IgD-negative memory B cell (primary cell): ENCODE data around the gene BMP2K. TPM values are rescaled to one million over a fixed set of nuclear protein-coding genes. Genes with fewer than 3 reads are reported as not detected.
A peak's percentile ranks its signal among the peaks of the same experiment; 100 is the strongest.

Experiments
- H3K27ac Mint-ChIP-seq, 3 donors: one replicate each; pipeline ENCODE4 v1.8.0; 2020 to 2022; ENCODE audit warnings: mild to moderate bottlenecking in 3 of 3, mixed read lengths in 3 of 3, moderate library complexity in 1 of 3
- H3K27me3 Mint-ChIP-seq: one replicate; pipeline ENCODE4 v1.8.0; 2021; ENCODE audit warnings: mixed read lengths
- H3K36me3 Mint-ChIP-seq: one replicate; pipeline ENCODE4 v1.8.0; 2020; ENCODE audit warnings: mild to moderate bottlenecking, mixed read lengths
- H3K4me1 Mint-ChIP-seq, 3 donors: one replicate each; pipeline ENCODE4 v1.8.0; 2020 to 2022; ENCODE audit warnings: mixed read lengths in 3 of 3, mild to moderate bottlenecking in 1 of 3
- H3K4me3 Mint-ChIP-seq, 4 donors: one replicate each; pipeline ENCODE4 v1.8.0; 2020 to 2022; ENCODE audit warnings: mild to moderate bottlenecking in 4 of 4, mixed read lengths in 4 of 4, moderate library complexity in 3 of 4
- H3K9me3 Mint-ChIP-seq, 3 donors: one replicate each; pipeline ENCODE4 v1.8.0; 2020 to 2021; ENCODE audit warnings: mixed read lengths in 3 of 3, mild to moderate bottlenecking in 1 of 3
- polyA plus RNA-seq: library from polyadenylated mRNA; unstranded; fragments of 300-500 nt; fragmentation: Illumina TruSeq; gene quantifications from one replicate; pipeline ENCODE4 v1.2.3, GENCODE V29; 2021

Gene BMP2K
- polyA plus RNA-seq, 1 donor from 2014 or later = 24.1 TPM

DNA sequence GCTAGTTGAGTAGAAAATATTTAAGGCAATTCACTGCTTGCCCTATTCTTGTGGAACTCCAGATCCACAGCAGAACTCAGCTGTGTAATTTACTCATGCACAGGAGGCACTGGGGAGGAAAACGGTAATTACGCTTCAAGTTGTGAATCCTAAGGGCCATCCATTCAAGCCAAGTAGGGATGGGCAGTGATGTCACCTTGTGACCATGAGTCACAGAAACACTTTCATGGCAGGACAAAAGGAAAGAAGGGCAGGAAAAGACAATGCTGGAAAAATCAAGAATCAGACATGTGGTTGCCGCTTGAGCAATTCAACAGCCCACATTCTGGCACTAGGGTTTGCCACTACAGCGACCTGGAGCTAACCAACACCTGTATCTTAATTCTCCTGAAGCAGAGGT, 161.7 kb downstream of the BMP2K start:
- H3K4me1 Mint-ChIP-seq = peaks cover 25 to 27% (median 25%) of the 10 kb centered on the region in 3 donors
- H3K36me3 Mint-ChIP-seq = no peaks in the 10 kb centered on the region
- no peaks in the 10 kb centered on the region for H3K27me3 Mint-ChIP-seq
- H3K9me3 Mint-ChIP-seq = no peaks in the 10 kb centered on the region
- peak overlapping the region; percentile 13 to 100 (median 34) for H3K4me3 Mint-ChIP-seq
- no peak overlapping the region for H3K27ac Mint-ChIP-seq

GRCh38 chr4:78938474-78938867, 162.3 kb downstream of the BMP2K start:
- H3K4me3 Mint-ChIP-seq = peak overlapping the region; percentile 89 to 100 (median 96)
- no peaks in the 10 kb centered on the region for H3K36me3 Mint-ChIP-seq
- H3K4me1 Mint-ChIP-seq = peaks cover 25 to 27% (median 25%) of the 10 kb centered on the region in 3 donors
- H3K27me3 Mint-ChIP-seq = no peaks in the 10 kb centered on the region
- peak overlapping the region; percentile 7 to 98 (median 97) for H3K27ac Mint-ChIP-seq
- H3K9me3 Mint-ChIP-seq = no peaks in the 10 kb centered on the region

DNA sequence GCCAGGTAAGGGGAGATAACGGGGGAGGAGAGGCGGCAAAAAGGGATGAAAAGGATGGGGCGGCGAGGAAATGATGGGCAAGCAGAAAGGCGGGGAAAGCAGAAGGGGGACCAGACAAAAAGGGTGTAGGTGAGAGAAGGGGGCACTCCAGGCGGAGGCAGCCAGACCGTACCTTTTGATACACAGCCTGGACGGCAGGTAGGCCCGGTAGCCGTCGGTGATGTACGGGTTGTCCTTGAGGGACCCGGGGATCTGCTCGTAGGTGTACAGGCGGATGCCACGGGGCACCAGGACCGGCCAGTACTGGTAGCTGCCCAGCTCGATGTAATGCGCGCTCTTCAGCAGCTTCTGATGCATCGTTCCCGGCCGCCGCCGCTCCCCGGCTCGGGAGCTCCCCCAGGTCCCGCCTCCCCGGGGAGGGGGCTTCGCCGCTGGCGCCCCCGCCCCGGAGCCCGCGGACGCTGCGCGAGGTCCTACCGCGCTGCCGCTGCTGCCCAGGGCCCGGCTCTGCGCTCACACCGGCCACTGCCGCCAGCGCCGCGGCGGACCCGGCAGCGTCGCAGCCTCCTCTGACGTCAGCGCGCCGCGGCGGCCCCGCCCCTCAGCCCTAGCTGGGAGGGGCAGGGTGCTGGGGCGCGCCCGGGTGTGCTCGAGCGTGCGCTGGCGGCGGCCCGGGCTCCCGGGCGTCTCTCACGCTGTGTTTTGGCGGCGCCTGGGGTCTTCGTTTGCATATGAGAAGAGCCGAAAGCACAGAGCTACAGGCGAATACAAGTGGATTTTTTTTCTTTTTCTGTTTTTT, 162.9 kb downstream of the BMP2K start, which contains the start of gene PAQR3:
Gene PAQR3 (minus strand): TSS at position 571 of the 799 bp plus-strand sequence. CDS start 214 bp downstream, at position 357.
- Mint-ChIP-seq H3K4me1 (peaks cover 25 to 27% (median 25%) of the 10 kb centered on the region in 3 donors), H3K36me3 (no peaks in the 10 kb centered on the region), H3K4me3 (peak within 1 kb of the TSS; percentile 89 to 100 (median 96)), H3K27ac (peak within 1 kb of the TSS; percentile 86 to 98 (median 97)), H3K27me3 (no peaks in the 10 kb centered on the region), H3K9me3 (no peaks in the 10 kb centered on the region)

DNA sequence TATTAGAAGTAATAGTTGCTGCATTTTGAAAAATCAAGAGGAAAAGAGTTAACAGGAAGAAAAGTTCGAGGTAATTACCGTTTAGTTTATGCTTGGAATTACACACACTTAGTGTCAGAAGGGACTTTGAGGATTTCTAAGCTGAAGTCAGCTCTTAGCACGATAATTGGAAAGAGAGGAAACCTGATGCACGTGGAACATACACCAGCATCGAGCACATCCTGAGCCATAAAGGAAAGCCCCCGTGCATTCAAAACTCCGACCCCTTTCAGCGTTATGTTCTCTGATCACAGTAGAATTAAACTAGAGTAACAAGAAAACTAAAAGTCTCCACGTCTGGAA, 163.5 kb downstream of the BMP2K start:
- Mint-ChIP-seq H3K36me3 (no peaks in the 10 kb centered on the region), H3K27ac (peak overlapping the region; percentile 42 to 86 (median 73)), H3K4me3 (peak overlapping the region; percentile 79 to 95 (median 90)), H3K9me3 (no peaks in the 10 kb centered on the region), H3K27me3 (no peaks in the 10 kb centered on the region), H3K4me1 (peaks cover 22 to 26% (median 25%) of the 10 kb centered on the region in 3 donors)

DNA sequence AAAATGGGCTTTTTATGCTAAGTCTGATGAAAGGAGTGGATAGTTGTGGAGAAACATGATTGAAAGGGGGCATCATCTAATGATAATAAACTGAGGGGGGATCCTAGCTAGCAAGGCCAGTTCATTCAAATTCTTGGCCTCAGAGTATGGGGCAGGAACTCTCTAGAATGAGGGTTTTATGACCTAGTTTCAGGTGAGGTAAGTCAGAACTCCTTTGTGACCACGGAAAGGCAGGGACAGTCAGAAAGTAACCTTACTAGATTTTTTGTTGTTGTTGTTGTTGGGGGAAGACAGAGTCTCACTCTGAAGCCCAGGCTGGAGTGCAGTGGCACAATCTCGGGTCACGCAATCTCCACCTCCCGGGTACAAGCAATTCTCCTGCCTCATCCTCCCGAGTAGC, 164.6 kb downstream of the BMP2K start:
- Mint-ChIP-seq H3K27me3 (peaks cover 3% of the 10 kb centered on the region), H3K9me3 (no peaks in the 10 kb centered on the region), H3K36me3 (no peaks in the 10 kb centered on the region), H3K4me3 (peak overlapping the region in 1 of 4 donors; percentile 63), H3K4me1 (peaks cover 21 to 24% (median 23%) of the 10 kb centered on the region in 3 donors), H3K27ac (no peak overlapping the region)

DNA sequence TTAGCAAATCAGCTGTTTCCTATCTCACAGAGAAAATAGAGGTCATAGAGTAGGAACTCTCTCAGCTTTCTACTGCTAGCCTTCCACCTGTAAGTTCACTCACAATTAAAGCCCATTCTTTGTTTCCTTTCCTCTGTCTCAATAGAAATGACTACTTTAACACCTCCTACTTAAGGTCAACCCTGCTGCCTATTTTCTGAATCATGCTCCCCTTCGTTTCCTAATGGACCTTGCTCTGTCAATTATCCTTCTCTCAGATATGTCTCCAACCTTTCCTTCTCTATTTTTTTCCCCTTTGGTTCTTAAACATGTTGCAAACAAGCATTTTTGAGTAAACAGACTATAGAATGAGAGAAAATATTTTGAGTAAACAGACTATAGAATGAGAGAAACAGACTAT, 168.2 kb downstream of the BMP2K start:
- Mint-ChIP-seq H3K9me3 (peaks cover 0 to 4% (median 0%) of the 10 kb centered on the region in 3 donors), H3K27me3 (peaks cover 18% of the 10 kb centered on the region), H3K4me3 (peak overlapping the region in 1 of 4 donors; percentile 47), H3K36me3 (no peaks in the 10 kb centered on the region), H3K27ac (no peak overlapping the region), H3K4me1 (peaks cover 7% of the 10 kb centered on the region in 3 donors)

DNA sequence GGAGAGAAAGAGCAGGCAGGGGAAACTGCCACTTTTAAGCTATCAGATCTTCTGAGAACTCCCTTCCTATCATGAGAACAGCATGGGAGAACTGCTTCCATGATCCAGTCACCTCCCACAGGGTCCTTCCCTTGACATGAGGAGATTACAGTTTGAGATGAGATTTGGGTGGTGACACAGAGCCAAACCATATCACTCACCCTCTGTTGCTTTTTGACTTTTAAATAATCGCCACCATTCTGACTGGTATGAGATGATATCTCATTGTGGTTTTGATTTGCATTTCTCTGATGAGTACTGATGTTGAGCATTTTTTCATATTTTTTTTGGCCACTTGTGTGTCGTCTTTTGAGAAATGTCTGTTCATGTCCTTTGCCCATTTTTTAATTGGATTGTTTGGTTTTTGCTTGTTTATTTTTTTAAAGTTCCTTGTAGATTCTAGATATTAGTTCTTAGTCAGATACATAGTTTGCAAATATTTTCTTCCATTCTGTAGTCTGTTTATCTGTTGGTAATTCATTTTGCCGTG, 169.6 kb downstream of the BMP2K start:
- peaks cover 0 to 4% (median 3%) of the 10 kb centered on the region in 3 donors for H3K4me1 Mint-ChIP-seq
- peaks cover 0 to 4% (median 0%) of the 10 kb centered on the region in 3 donors for H3K9me3 Mint-ChIP-seq
- H3K4me3 Mint-ChIP-seq = peak overlapping the region in 1 of 4 donors; percentile 24
- no peaks in the 10 kb centered on the region for H3K36me3 Mint-ChIP-seq
- peaks cover 18% of the 10 kb centered on the region for H3K27me3 Mint-ChIP-seq
- H3K27ac Mint-ChIP-seq = no peak overlapping the region

- no peak overlapping the region for H3K4me3 Mint-ChIP-seq
- peaks cover 23% of the 10 kb centered on the region for H3K27me3 Mint-ChIP-seq
- H3K36me3 Mint-ChIP-seq = no peaks in the 10 kb centered on the region
- peaks cover 0 to 6% (median 3%) of the 10 kb centered on the region in 3 donors for H3K4me1 Mint-ChIP-seq
- no peak overlapping the region for H3K27ac Mint-ChIP-seq
- peaks cover 0 to 4% (median 0%) of the 10 kb centered on the region in 3 donors for H3K9me3 Mint-ChIP-seq
These were observed 173.6 kb downstream of the BMP2K start for GRCh38 chr4:78949735-78950134.

GRCh38 chr4:78951862-78952472, 175.8 kb downstream of the BMP2K start:
- H3K4me3 Mint-ChIP-seq = no peak overlapping the region
- H3K36me3 Mint-ChIP-seq = no peaks in the 10 kb centered on the region
- no peaks in the 10 kb centered on the region for H3K9me3 Mint-ChIP-seq
- peaks cover 15% of the 10 kb centered on the region for H3K27me3 Mint-ChIP-seq
- H3K4me1 Mint-ChIP-seq = peaks cover 0 to 3% (median 0%) of the 10 kb centered on the region in 3 donors
- no peak overlapping the region for H3K27ac Mint-ChIP-seq

DNA sequence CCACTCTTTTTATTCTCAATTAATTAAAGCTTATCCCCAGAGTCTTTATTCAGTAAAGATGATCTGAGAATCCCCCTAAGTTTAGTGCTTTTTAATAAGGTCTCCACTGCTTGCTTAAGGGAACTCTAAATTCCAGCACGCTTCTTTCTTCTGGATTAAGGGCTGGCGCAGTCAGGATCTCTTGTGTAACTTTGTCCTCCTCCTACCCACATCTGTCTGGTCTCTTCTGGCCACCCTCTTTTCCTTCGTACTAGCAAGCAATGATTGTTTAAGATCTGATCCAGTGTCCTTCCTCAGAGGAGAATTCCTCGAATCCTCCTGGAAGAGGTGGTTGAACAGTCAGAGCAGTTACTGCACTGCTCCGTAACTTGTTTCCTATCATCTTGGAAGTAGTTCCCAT, 177.1 kb downstream of the BMP2K start:
- Mint-ChIP-seq H3K4me1 (peaks cover 0 to 3% (median 0%) of the 10 kb centered on the region in 3 donors), H3K36me3 (no peaks in the 10 kb centered on the region), H3K27me3 (peaks cover 8% of the 10 kb centered on the region), H3K27ac (no peak overlapping the region), H3K4me3 (no peak overlapping the region), H3K9me3 (no peaks in the 10 kb centered on the region)

- H3K9me3 Mint-ChIP-seq = no peaks in the 10 kb centered on the region
- H3K4me3 Mint-ChIP-seq = no peak overlapping the region
- H3K27ac Mint-ChIP-seq = no peak overlapping the region
- no peaks in the 10 kb centered on the region for H3K36me3 Mint-ChIP-seq
- H3K4me1 Mint-ChIP-seq = peaks cover 0 to 3% (median 0%) of the 10 kb centered on the region in 3 donors
- H3K27me3 Mint-ChIP-seq = peaks cover 7% of the 10 kb centered on the region
These were observed 177.9 kb downstream of the BMP2K start for GRCh38 chr4:78953769-78954666.

GRCh38 chr4:78956975-78957374, 180.8 kb downstream of the BMP2K start:
- Mint-ChIP-seq H3K27ac (no peak overlapping the region), H3K4me3 (no peak overlapping the region), H3K9me3 (no peaks in the 10 kb centered on the region), H3K4me1 (peaks cover 0 to 3% (median 0%) of the 10 kb centered on the region in 3 donors), H3K27me3 (peaks cover 4% of the 10 kb centered on the region), H3K36me3 (no peaks in the 10 kb centered on the region)

- no peaks in the 10 kb centered on the region for H3K36me3 Mint-ChIP-seq
- no peak overlapping the region for H3K4me3 Mint-ChIP-seq
- no peak overlapping the region for H3K27ac Mint-ChIP-seq
- H3K27me3 Mint-ChIP-seq = peaks cover 2% of the 10 kb centered on the region
- H3K9me3 Mint-ChIP-seq = no peaks in the 10 kb centered on the region
- H3K4me1 Mint-ChIP-seq = no peaks in the 10 kb centered on the region
These were observed 184.8 kb downstream of the BMP2K start for GRCh38 chr4:78960926-78961325.
